HEK293 (cell line): ENCODE measurements around the gene BDP1.
"Not testable (repeated sequence)": the region's sequence is repeated elsewhere in the genome, so short reads cannot be mapped to it uniquely, and the experiment has no call there.

Experiments used
- CTCF ChIA-PET: fragments of 350-600 bp; formaldehyde crosslinking; extraction: SDS; loops from one replicate; lab custom pipeline; 2021; ENCODE audit warnings: antibody characterized with exemption; lab: Yijun Ruan, JAX
- POLR2A ChIA-PET: fragments of 300-600 bp; formaldehyde crosslinking; extraction: SDS; loops from one replicate; lab custom pipeline; 2020; ENCODE audit warnings: antibody characterized with exemption, inconsistent platforms; lab: Yijun Ruan, JAX
- H3K27ac ChIP-seq: fragments of 200-500 bp; sonication (Bioruptor generic); 2 replicates; pipeline ENCODE4 v1.5.1; 2014; ENCODE audit warnings: low read depth, low read length, control low read depth, inconsistent platforms; ENCODE audit errors: extremely low read depth
- H3K36me3 ChIP-seq, 2 experiments: fragments of 200-500 bp in 1 of 2; sonication (Bioruptor generic) in 1 of 2; 1 replicate in 1 of 2; 2 replicates in 1 of 2; pipeline ENCODE4 v1.5.1; 2014 to 2017; ENCODE audit warnings: inconsistent platforms in 2 of 2, low read length in 2 of 2; ENCODE audit not compliant: control insufficient read depth in 2 of 2, insufficient read depth in 1 of 2
- H3K4me1 ChIP-seq: fragments of 200-500 bp; sonication (Bioruptor generic); 2 replicates; pipeline ENCODE4 v1.5.1; 2014; ENCODE audit warnings: mild to moderate bottlenecking, low read length, inconsistent platforms; ENCODE audit not compliant: control insufficient read depth, insufficient read depth
- H3K4me3 ChIP-seq: 2 replicates; pipeline ENCODE4 v1.5.1; 2011; ENCODE audit warnings: low read depth, mild to moderate bottlenecking, control low read depth, low read length, moderate library complexity
- H3K9me3 ChIP-seq: fragments of 200-500 bp; sonication (Bioruptor generic); 2 replicates; pipeline ENCODE4 v1.5.1; 2014; ENCODE audit warnings: low read depth, low read length, inconsistent platforms; ENCODE audit not compliant: control insufficient read depth, insufficient read depth
- AEBP2 ChIP-seq: fragments of 450-650 bp; formaldehyde crosslinking; IDR thresholded peaks from 2 replicates; pipeline ENCODE4 v1.5.1; 2016; ENCODE audit warnings: missing biosample characterization, missing genetic modification characterization, borderline replicate concordance
- GLIS1 ChIP-seq: fragments of 450-650 bp; formaldehyde crosslinking; IDR thresholded peaks from 2 replicates; pipeline ENCODE4 v1.5.1; 2016; ENCODE audit warnings: missing biosample characterization, missing genetic modification characterization
- MZF1 ChIP-seq: fragments of 450-650 bp; formaldehyde crosslinking; IDR thresholded peaks from 2 replicates; pipeline ENCODE4 v1.5.1; 2017; ENCODE audit warnings: missing biosample characterization, missing genetic modification characterization, borderline replicate concordance
- SETDB1 ChIP-seq: IDR thresholded peaks from one replicate; pipeline ENCODE4 v1.6.1; 2017; ENCODE audit warnings: mild to moderate bottlenecking, low read length, moderate library complexity, mixed read lengths; ENCODE audit not compliant: insufficient read length
- ZNF19 ChIP-seq: fragments of 450-650 bp; formaldehyde crosslinking; IDR thresholded peaks from 2 replicates; pipeline ENCODE4; 2016; ENCODE audit warnings: missing biosample characterization, missing genetic modification characterization, low read depth
- ZNF23 ChIP-seq: fragments of 450-650 bp; formaldehyde crosslinking; IDR thresholded peaks from 2 replicates; pipeline ENCODE4 v1.5.1; 2016; ENCODE audit warnings: missing biosample characterization, missing genetic modification characterization, borderline replicate concordance
- ZNF292 ChIP-seq: fragments of 450-650 bp; formaldehyde crosslinking; IDR thresholded peaks from 2 replicates; pipeline ENCODE4 v1.5.1; 2016; ENCODE audit warnings: low read depth, missing biosample characterization, missing genetic modification characterization, borderline replicate concordance
- ZNF350 ChIP-seq: fragments of 450-650 bp; formaldehyde crosslinking; IDR thresholded peaks from 2 replicates; pipeline ENCODE4 v1.5.0; 2017; ENCODE audit warnings: missing biosample characterization, mild to moderate bottlenecking, missing genetic modification characterization
- ZNF473 ChIP-seq: fragments of 450-650 bp; formaldehyde crosslinking; IDR thresholded peaks from 2 replicates; pipeline ENCODE4 v1.5.1; 2017; ENCODE audit warnings: missing biosample characterization, missing genetic modification characterization
- ZNF610 ChIP-seq: fragments of 450-650 bp; formaldehyde crosslinking; IDR thresholded peaks from 2 replicates; pipeline ENCODE4 v1.5.1; 2016; ENCODE audit warnings: missing biosample characterization, missing genetic modification characterization, borderline replicate concordance
- ZNF621 ChIP-seq: fragments of 450-650 bp; formaldehyde crosslinking; IDR thresholded peaks from 2 replicates; pipeline ENCODE4 v1.5.1; 2017; ENCODE audit warnings: missing biosample characterization, missing genetic modification characterization
- ZNF623 ChIP-seq: fragments of 450-650 bp; formaldehyde crosslinking; IDR thresholded peaks from 2 replicates; pipeline ENCODE4 v1.5.1; 2016; ENCODE audit warnings: missing biosample characterization, missing genetic modification characterization
- ZNF626 ChIP-seq: fragments of 450-650 bp; sonication (Bioruptor Pico); formaldehyde crosslinking; IDR thresholded peaks from 2 replicates; pipeline ENCODE4 v1.5.1; 2018; ENCODE audit warnings: missing biosample characterization, missing genetic modification characterization, inconsistent platforms
- ZNF792 ChIP-seq: fragments of 450-650 bp; formaldehyde crosslinking; IDR thresholded peaks from 2 replicates; pipeline ENCODE4 v1.5.1; 2016; ENCODE audit warnings: missing biosample characterization, missing genetic modification characterization
- TF ChIP-seq, protein P1 (sequence below): fragments of 450-650 bp; formaldehyde crosslinking; IDR thresholded peaks from 2 replicates; pipeline ENCODE4 v1.5.1; 2016; ENCODE audit warnings: missing biosample characterization, missing genetic modification characterization, borderline replicate concordance

The BDP1 gene

GRCh38 chr5:71492817-71493615 lies 37.6 kb downstream of the BDP1 start:
- Histone ChIP-seq H3K36me3 (peaks cover 88 to 89% of the 10 kb centered on the region in 2 experiments), H3K4me3 (no peak overlapping the region), H3K27ac (no peak overlapping the region), H3K9me3 (no peaks in the 10 kb centered on the region), H3K4me1 (no peaks in the 10 kb centered on the region)
- POLR2A ChIA-PET = no interaction called here
- TF ChIP-seq MZF1 (tag by site-specific recombination) (no peak), ZNF621 (tag by site-specific recombination) (no peak), ZNF19 (tag by site-specific recombination) (no peak), AEBP2 (tag by site-specific recombination) (no peak), ZNF792 (tag by site-specific recombination) (no peak), GLIS1 (tag by site-specific recombination) (no peak), ZNF350 (tag by site-specific recombination) (no peak), ZNF626 (tag by site-specific recombination) (no peak), ZNF473 (tag by site-specific recombination) (no peak), SETDB1 (no peak), ZNF623 (no peak), ZNF23 (tag by site-specific recombination) (no peak), ZNF292 (no peak), ZNF610 (tag by site-specific recombination) (no peak)
- TF ChIP-seq, protein P1, sequence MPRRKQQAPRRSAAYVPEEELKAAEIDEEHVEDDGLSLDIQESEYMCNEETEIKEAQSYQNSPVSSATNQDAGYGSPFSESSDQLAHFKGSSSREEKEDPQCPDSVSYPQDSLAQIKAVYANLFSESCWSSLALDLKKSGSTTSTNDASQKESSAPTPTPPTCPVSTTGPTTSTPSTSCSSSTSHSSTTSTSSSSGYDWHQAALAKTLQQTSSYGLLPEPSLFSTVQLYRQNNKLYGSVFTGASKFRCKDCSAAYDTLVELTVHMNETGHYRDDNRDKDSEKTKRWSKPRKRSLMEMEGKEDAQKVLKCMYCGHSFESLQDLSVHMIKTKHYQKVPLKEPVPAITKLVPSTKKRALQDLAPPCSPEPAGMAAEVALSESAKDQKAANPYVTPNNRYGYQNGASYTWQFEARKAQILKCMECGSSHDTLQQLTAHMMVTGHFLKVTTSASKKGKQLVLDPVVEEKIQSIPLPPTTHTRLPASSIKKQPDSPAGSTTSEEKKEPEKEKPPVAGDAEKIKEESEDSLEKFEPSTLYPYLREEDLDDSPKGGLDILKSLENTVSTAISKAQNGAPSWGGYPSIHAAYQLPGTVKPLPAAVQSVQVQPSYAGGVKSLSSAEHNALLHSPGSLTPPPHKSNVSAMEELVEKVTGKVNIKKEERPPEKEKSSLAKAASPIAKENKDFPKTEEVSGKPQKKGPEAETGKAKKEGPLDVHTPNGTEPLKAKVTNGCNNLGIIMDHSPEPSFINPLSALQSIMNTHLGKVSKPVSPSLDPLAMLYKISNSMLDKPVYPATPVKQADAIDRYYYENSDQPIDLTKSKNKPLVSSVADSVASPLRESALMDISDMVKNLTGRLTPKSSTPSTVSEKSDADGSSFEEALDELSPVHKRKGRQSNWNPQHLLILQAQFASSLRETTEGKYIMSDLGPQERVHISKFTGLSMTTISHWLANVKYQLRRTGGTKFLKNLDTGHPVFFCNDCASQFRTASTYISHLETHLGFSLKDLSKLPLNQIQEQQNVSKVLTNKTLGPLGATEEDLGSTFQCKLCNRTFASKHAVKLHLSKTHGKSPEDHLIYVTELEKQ = no peak
- CTCF ChIA-PET = interaction anchor here (0.7 kb wide), 1 partner anchor 279 kb away, joined by 3 read pairs; no protein-coding TSS in a partner anchor

DNA sequence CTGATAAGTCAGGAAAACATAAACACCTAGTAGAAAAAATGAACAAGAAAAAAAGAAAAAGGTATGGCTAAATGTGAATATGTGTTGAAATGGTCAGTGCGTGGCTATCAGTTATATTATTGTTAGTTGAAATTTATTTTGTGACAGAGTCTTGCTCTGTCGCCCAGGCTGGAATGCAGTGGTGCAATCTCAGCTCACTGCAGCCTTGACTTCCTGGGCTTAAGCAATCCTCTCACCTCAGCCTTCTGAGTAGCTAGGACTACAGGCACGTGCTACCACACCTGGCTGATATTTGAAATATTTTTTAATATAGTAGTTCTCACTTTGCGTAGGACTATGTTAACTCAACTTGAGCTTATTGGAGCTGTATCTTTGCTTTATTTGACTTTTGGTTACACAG lies 38.8 kb downstream of the BDP1 start:
- H3K9me3 ChIP-seq, H3K27ac ChIP-seq, H3K4me3 ChIP-seq, POLR2A ChIA-PET, H3K4me1 ChIP-seq: not testable (repeated sequence)
- CTCF ChIA-PET = interaction anchor here (0.8 kb wide), 1 partner anchor 19 kb away, joined by 4 read pairs; no protein-coding TSS in a partner anchor
- peaks cover 84 to 88% of the 10 kb centered on the region in 2 experiments for H3K36me3 ChIP-seq

DNA sequence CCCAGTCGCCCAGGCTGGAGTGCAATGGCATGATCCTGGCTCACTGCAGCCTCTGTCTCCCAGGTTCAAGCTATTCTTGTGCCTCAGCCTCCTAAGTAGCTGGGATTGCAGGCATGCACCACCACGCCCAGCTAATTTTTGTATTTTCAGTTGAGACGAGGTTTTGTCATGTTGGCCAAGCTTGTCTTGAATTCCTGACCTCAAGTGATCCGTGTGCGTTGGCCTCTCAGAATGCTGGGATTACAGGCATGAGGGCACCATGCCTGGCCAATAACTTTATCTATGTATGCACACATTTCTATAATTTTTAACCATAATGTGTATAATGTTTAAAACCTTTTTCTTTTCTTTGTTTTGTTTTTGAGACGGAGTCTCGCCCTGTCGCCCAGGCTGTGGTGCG lies 43.3 kb downstream of the BDP1 start:
- peaks cover 66 to 84% of the 10 kb centered on the region in 2 experiments for H3K36me3 ChIP-seq
- POLR2A ChIA-PET, H3K4me1 ChIP-seq, H3K4me3 ChIP-seq, H3K9me3 ChIP-seq, CTCF ChIA-PET, H3K27ac ChIP-seq: not testable (repeated sequence)
